ENCODE results near the gene MIPEP.

DNA sequence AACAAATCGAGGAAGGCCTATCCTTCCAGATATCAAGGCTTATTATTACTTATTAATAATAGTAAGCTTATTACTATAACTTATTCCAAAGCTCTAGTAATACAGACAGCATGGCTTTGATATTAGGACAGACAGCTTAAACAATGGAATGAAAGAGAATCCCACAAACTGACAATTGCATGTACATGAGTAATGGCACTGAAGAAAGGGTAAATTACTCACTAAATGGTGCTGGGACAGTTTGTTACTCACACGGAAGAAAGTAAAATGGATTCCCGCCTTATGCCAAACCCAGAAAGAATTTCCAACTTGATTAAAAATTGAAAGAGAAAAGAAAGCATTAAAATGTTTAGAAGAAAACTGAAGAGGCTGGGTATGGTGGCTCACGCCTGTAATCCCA, 60.3 kb downstream of the MIPEP start:
- TF ChIP-seq, protein P1, sequence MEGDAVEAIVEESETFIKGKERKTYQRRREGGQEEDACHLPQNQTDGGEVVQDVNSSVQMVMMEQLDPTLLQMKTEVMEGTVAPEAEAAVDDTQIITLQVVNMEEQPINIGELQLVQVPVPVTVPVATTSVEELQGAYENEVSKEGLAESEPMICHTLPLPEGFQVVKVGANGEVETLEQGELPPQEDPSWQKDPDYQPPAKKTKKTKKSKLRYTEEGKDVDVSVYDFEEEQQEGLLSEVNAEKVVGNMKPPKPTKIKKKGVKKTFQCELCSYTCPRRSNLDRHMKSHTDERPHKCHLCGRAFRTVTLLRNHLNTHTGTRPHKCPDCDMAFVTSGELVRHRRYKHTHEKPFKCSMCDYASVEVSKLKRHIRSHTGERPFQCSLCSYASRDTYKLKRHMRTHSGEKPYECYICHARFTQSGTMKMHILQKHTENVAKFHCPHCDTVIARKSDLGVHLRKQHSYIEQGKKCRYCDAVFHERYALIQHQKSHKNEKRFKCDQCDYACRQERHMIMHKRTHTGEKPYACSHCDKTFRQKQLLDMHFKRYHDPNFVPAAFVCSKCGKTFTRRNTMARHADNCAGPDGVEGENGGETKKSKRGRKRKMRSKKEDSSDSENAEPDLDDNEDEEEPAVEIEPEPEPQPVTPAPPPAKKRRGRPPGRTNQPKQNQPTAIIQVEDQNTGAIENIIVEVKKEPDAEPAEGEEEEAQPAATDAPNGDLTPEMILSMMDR (IDR thresholded peaks at IDR 0.05), result no peak
- no peak for TF ChIP-seq POLR2A (IDR thresholded peaks at IDR 0.05)

Measured in body of pancreas (tissue), 4 donors.